Measurements from ENCODE around the gene TAPBP.

GRCh38 chr6:33289784-33290315 lies 24.0 kb downstream of the TAPBP start:
- no peak for TF ChIP-seq CTCF (IDR thresholded peaks at IDR 0.05)
- no peak for TF ChIP-seq POLR2A (IDR thresholded peaks at IDR 0.05)

All from testis (tissue), 2 donors.